HG03175 (cell line): ENCODE results near the gene QRSL1.
"Not testable (repeated sequence)": the region's sequence is repeated elsewhere in the genome, so short reads cannot be mapped to it uniquely, and the experiment has no call there.

ENCODE experiments used
- ATAC-seq: cut with Tn5 transposase; IDR thresholded peaks from one replicate; pipeline ENCODE4 v1.9.1; 2021; ENCODE audit warnings: mild to moderate bottlenecking, moderate library complexity; ENCODE audit not compliant: unreplicated experiment

The QRSL1 gene

GRCh38 chr6:106674541-106675229 is 45.3 kb downstream of the QRSL1 start:
- no peak for ATAC-seq

GRCh38 chr6:106677282-106677681 is 47.9 kb downstream of the QRSL1 start:
- ATAC-seq, result no peak

GRCh38 chr6:106684011-106684410 is 54.6 kb downstream of the QRSL1 start:
- no peak for ATAC-seq

- ATAC-seq, result no peak
Measured at GRCh38 chr6:106685833-106686232, 56.5 kb downstream of the QRSL1 start.

- ATAC-seq, result no peak
Measured at GRCh38 chr6:106688177-106688951, 59.0 kb downstream of the QRSL1 start.

- no peak for ATAC-seq
Measured at GRCh38 chr6:106692112-106692818, 62.9 kb downstream of the QRSL1 start.

- ATAC-seq, result no peak
Measured at GRCh38 chr6:106692819-106693208, 63.4 kb downstream of the QRSL1 start.

- no peak for ATAC-seq
Measured at GRCh38 chr6:106693418-106693817, 64.0 kb downstream of the QRSL1 start.

- ATAC-seq, result no peak
Measured at GRCh38 chr6:106694343-106694742, 65.0 kb downstream of the QRSL1 start.

GRCh38 chr6:106700581-106700980 is 71.2 kb downstream of the QRSL1 start:
- ATAC-seq, result no peak

GRCh38 chr6:106701201-106701600 is 71.8 kb downstream of the QRSL1 start:
- not testable (repeated sequence) for ATAC-seq

- peak; percentile 47 for ATAC-seq
Measured at GRCh38 chr6:106702046-106702445, 72.7 kb downstream of the QRSL1 start.

- ATAC-seq, result peak; percentile 98
Measured at GRCh38 chr6:106702451-106703110, 73.2 kb downstream of the QRSL1 start.

GRCh38 chr6:106704327-106704726 is 74.9 kb downstream of the QRSL1 start:
- ATAC-seq, result no peak

GRCh38 chr6:106705156-106705555 is 75.8 kb downstream of the QRSL1 start:
- ATAC-seq, result no peak

GRCh38 chr6:106710580-106710979 is 81.2 kb downstream of the QRSL1 start:
- ATAC-seq, result no peak

GRCh38 chr6:106714281-106714680 is 84.9 kb downstream of the QRSL1 start:
- no peak for ATAC-seq

GRCh38 chr6:106715922-106716321 is 86.5 kb downstream of the QRSL1 start:
- no peak for ATAC-seq

GRCh38 chr6:106716966-106717365 is 87.6 kb downstream of the QRSL1 start:
- no peak for ATAC-seq
